Measurements from ENCODE around the gene FAM167B.

- no peak for TF ChIP-seq TAF1 (IDR thresholded peaks at IDR 0.05; ENCODE audit: borderline replicate concordance, insufficient read depth, low read length)
- peak; percentile 83 for TF ChIP-seq POLR2AphosphoS5 (IDR thresholded peaks at IDR 0.05; ENCODE audit: low read depth, low read length)
- peak; percentile 65 for TF ChIP-seq FOXP2 (optimal IDR thresholded peaks at IDR 0.05; ENCODE audit: borderline replicate concordance, extremely low read depth, extremely low read length, insufficient read depth)
- TF ChIP-seq SIN3A (IDR thresholded peaks at IDR 0.05; ENCODE audit: borderline replicate concordance, insufficient read depth, low read length): no peak
Measured at GRCh38 chr1:32205401-32206370, 41.3 kb upstream of the FAM167B start, which contains the start of gene IQCC.

Data from PFSK-1 (cell line).